CD8-positive, alpha-beta memory T cell (primary cell): Measurements from ENCODE around the gene BICD1. TPM values are rescaled to one million over a fixed set of nuclear protein-coding genes. Genes with fewer than 3 reads are reported as not detected.
"Not testable (repeated sequence)": the region's sequence is repeated elsewhere in the genome, so short reads cannot be mapped to it uniquely, and the experiment has no call there.

ENCODE experiments used
- CTCF ChIA-PET: fragments of 350-600 bp; sonication (Branson Sonifier 250); formaldehyde crosslinking; loops from one replicate; lab custom pipeline; 2021; ENCODE audit warnings: antibody characterized with exemption; lab: Charles Lee
- POLR2A ChIA-PET: fragments of 350-600 bp; sonication (Branson Sonifier 250); formaldehyde crosslinking; loops from one replicate; lab custom pipeline; 2021; ENCODE audit warnings: antibody characterized with exemption; lab: Charles Lee
- DNase-seq, 5 donors: peaks; one replicate each; pipeline versions ENCODE4 v3.0.0 to v3.0.0-alpha.2; 2020 to 2022; ENCODE audit warnings: mixed read lengths in 1 of 5
- H3K27ac ChIP-seq: one replicate; pipeline ENCODE4 v1.7.0; 2013; ENCODE audit warnings: low read depth, mild to moderate bottlenecking, low read length, moderate library complexity
- H3K27me3 ChIP-seq: 2 replicates; pipeline ENCODE4 v1.7.0; 2013; ENCODE audit warnings: low read length, mild to moderate bottlenecking; ENCODE audit not compliant: insufficient read depth, poor library complexity, severe bottlenecking
- H3K36me3 ChIP-seq: 2 replicates; pipeline ENCODE4 v1.7.0; 2013; ENCODE audit warnings: mild to moderate bottlenecking, low read length, moderate library complexity; ENCODE audit not compliant: insufficient read depth
- H3K4me1 ChIP-seq: 2 replicates; pipeline ENCODE4 v1.7.0; 2013; ENCODE audit warnings: mild to moderate bottlenecking, low read length, moderate library complexity; ENCODE audit not compliant: insufficient read depth
- H3K4me3 ChIP-seq: 2 replicates; pipeline ENCODE4 v1.7.0; 2013; ENCODE audit warnings: mild to moderate bottlenecking, low read length
- H3K9me3 ChIP-seq: 2 replicates; pipeline ENCODE4 v1.7.0; 2013; ENCODE audit warnings: mild to moderate bottlenecking, low read length
- H3K27ac Mint-ChIP-seq, 8 donors: one replicate each; pipeline ENCODE4 v1.8.0; 2020 to 2021; ENCODE audit warnings: mixed read lengths in 8 of 8, mild to moderate bottlenecking in 6 of 8, inconsistent platforms in 3 of 8, moderate library complexity in 3 of 8
- H3K27me3 Mint-ChIP-seq, 2 donors: one replicate each; pipeline ENCODE4 v1.8.0; 2020 to 2021; ENCODE audit warnings: mixed read lengths in 2 of 2, mild to moderate bottlenecking in 1 of 2, moderate library complexity in 1 of 2
- H3K36me3 Mint-ChIP-seq, 3 donors: one replicate each; pipeline ENCODE4 v1.8.0; 2020 to 2021; ENCODE audit warnings: mixed read lengths in 3 of 3, inconsistent platforms in 1 of 3, mild to moderate bottlenecking in 1 of 3
- H3K4me1 Mint-ChIP-seq, 3 donors: one replicate each; pipeline ENCODE4 v1.8.0; 2020 to 2021; ENCODE audit warnings: mixed read lengths in 3 of 3, inconsistent platforms in 1 of 3, mild to moderate bottlenecking in 1 of 3
- H3K4me3 Mint-ChIP-seq, 7 donors: one replicate each; pipeline ENCODE4 v1.8.0; 2020 to 2021; ENCODE audit warnings: mixed read lengths in 7 of 7, mild to moderate bottlenecking in 6 of 7, moderate library complexity in 4 of 7, inconsistent platforms in 2 of 7
- H3K9me3 Mint-ChIP-seq, 5 donors: one replicate each; pipeline ENCODE4 v1.8.0; 2020 to 2022; ENCODE audit warnings: mixed read lengths in 5 of 5, mild to moderate bottlenecking in 3 of 5, moderate library complexity in 2 of 5, inconsistent platforms in 1 of 5
- polyA plus RNA-seq: library from polyadenylated mRNA; unstranded; fragments of 300-500 nt; fragmentation: Illumina TruSeq; gene quantifications from one replicate; pipeline ENCODE4 v1.2.3, GENCODE V29; 2021
- total RNA-seq, 2 experiments: library from RNA; stranded (reverse); gene quantifications; one replicate each; pipeline ENCODE4 v1.2.3, GENCODE V29; 2021

The BICD1 gene
- total and polyA plus RNA-seq, 3 experiments from 2014 or later = 8.7 to 20.5 (median 18.0) TPM

DNA sequence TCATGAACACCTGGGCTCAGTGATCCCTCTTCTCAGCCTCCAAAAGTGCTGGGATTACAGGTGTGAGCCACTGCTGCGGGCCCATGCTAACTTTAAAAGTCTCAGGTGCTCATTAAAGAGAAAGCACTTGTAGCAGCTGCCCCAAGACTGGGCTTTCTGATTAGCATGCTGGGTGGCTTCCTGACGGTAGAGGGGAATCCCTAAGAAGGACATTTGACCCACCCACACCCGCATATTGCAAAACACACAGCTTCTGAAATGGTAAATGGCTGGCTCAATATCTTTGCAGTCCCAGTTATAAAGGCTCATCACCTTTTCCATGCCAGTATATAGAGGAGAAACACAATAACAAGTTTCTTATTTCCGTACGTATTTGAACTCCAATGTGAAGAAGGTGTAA lies 19.3 kb upstream of the BICD1 start:
- POLR2A ChIA-PET = no interaction called here
- CTCF ChIA-PET = no interaction called here

DNA sequence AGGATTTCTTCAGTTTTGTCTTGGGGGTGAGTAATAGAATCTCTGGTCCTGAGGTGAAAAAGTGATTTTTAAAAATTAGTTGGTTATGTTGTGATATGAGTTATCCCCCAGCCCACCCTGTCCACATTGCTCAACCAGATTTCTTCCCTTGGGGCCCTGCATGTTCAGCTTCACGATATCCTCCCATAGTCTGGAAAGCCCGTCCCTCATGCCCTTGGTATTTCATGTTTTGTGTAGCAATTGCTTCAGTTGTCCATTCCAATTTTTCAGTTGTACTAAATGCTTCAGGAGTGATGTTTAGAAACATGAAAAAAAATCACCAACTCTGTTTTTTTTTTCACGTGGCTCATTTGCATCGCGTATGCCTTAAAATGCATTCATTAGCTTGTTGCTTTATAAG lies 17.5 kb upstream of the BICD1 start:
- H3K4me3 Mint-ChIP-seq = no peak overlapping the region
- no peaks in the 10 kb centered on the region for H3K36me3 Mint-ChIP-seq
- Histone ChIP-seq H3K4me3 (no peak overlapping the region), H3K9me3 (no peaks in the 10 kb centered on the region), H3K27ac (no peak overlapping the region), H3K27me3 (no peaks in the 10 kb centered on the region), H3K4me1 (no peaks in the 10 kb centered on the region), H3K36me3 (no peaks in the 10 kb centered on the region)
- no peak for DNase-seq
- H3K27ac Mint-ChIP-seq = no peak overlapping the region
- ChIA-PET CTCF (interaction anchor here (0.8 kb wide), 1 partner anchor 28 kb away, joined by 3 read pairs; no protein-coding TSS in a partner anchor), POLR2A (no interaction called here)
- peaks cover 0 to 3% of the 10 kb centered on the region in 2 donors for H3K27me3 Mint-ChIP-seq
- H3K9me3 Mint-ChIP-seq = no peaks in the 10 kb centered on the region
- no peaks in the 10 kb centered on the region for H3K4me1 Mint-ChIP-seq

More for the DNA sequence above, 19.3 kb upstream of the BICD1 start:
- Histone ChIP-seq H3K9me3 (no peaks in the 10 kb centered on the region), H3K36me3 (no peaks in the 10 kb centered on the region), H3K27ac (no peak overlapping the region), H3K4me3 (no peak overlapping the region), H3K27me3 (no peaks in the 10 kb centered on the region), H3K4me1 (no peaks in the 10 kb centered on the region)
- Mint-ChIP-seq H3K36me3 (no peaks in the 10 kb centered on the region), H3K9me3 (no peaks in the 10 kb centered on the region), H3K27me3 (no peaks in the 10 kb centered on the region), H3K27ac (no peak overlapping the region), H3K4me3 (no peak overlapping the region), H3K4me1 (no peaks in the 10 kb centered on the region)
- no peak for DNase-seq

DNA sequence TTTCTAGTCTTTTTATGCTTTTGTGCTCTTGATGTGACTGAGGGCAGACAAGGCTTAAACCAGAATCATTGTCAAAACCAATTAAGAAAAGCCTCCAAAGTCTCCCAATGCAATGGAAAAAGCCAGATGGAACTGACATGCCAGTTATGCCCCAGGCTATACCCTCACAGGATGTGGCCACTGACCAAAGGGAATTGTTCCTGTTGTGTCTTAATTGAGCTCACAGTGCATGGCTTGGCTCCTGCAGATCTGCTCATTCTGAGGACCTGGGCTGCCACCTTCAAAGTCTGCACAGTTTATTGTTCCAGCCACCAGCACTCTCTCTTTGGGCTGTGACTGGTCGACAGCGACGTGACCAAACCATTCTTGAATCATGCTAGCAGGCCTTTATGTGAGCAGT lies 17.1 kb upstream of the BICD1 start:
- H3K27me3 Mint-ChIP-seq = peaks cover 0 to 3% of the 10 kb centered on the region in 2 donors
- Histone ChIP-seq H3K4me1 (no peaks in the 10 kb centered on the region), H3K9me3 (no peaks in the 10 kb centered on the region), H3K36me3 (no peaks in the 10 kb centered on the region), H3K4me3 (no peak overlapping the region), H3K27ac (no peak overlapping the region), H3K27me3 (no peaks in the 10 kb centered on the region)
- H3K4me1 Mint-ChIP-seq = no peaks in the 10 kb centered on the region
- POLR2A ChIA-PET = no interaction called here
- H3K27ac Mint-ChIP-seq = peak overlapping the region in 1 of 8 donors; percentile 54
- CTCF ChIA-PET = interaction anchor here (0.8 kb wide), 1 partner anchor 29 kb away, joined by 3 read pairs; no protein-coding TSS in a partner anchor
- H3K36me3 Mint-ChIP-seq = no peaks in the 10 kb centered on the region
- no peak overlapping the region for H3K4me3 Mint-ChIP-seq
- no peaks in the 10 kb centered on the region for H3K9me3 Mint-ChIP-seq
- DNase-seq = no peak

GRCh38 chr12:32091696-32092095 lies 15.0 kb upstream of the BICD1 start:
- H3K36me3 ChIP-seq = no peaks in the 10 kb centered on the region
- no peaks in the 10 kb centered on the region for H3K36me3 Mint-ChIP-seq
- ChIA-PET POLR2A (no interaction called here), CTCF (no interaction called here)
- no peaks in the 10 kb centered on the region for H3K4me1 Mint-ChIP-seq
- no peaks in the 10 kb centered on the region for H3K9me3 Mint-ChIP-seq
- H3K4me3 ChIP-seq = no peak overlapping the region
- no peak overlapping the region for H3K27ac Mint-ChIP-seq
- no peaks in the 10 kb centered on the region for H3K9me3 ChIP-seq
- H3K27me3 Mint-ChIP-seq = peaks cover 0 to 3% of the 10 kb centered on the region in 2 donors
- no peak overlapping the region for H3K4me3 Mint-ChIP-seq
- no peaks in the 10 kb centered on the region for H3K27me3 ChIP-seq
- DNase-seq = no peak
- no peaks in the 10 kb centered on the region for H3K4me1 ChIP-seq
- no peak overlapping the region for H3K27ac ChIP-seq

- no peak for DNase-seq
- no peaks in the 10 kb centered on the region for H3K36me3 ChIP-seq
- H3K4me3 ChIP-seq = no peak overlapping the region
- CTCF ChIA-PET = no interaction called here
- H3K9me3 Mint-ChIP-seq = no peaks in the 10 kb centered on the region
- POLR2A ChIA-PET = no interaction called here
- H3K9me3 ChIP-seq = no peaks in the 10 kb centered on the region
- H3K4me3 Mint-ChIP-seq = no peak overlapping the region
- no peaks in the 10 kb centered on the region for H3K27me3 ChIP-seq
- peaks cover 0 to 4% of the 10 kb centered on the region in 2 donors for H3K27me3 Mint-ChIP-seq
- H3K4me1 Mint-ChIP-seq = no peaks in the 10 kb centered on the region
- H3K4me1 ChIP-seq = no peaks in the 10 kb centered on the region
- no peak overlapping the region for H3K27ac Mint-ChIP-seq
- H3K36me3 Mint-ChIP-seq = no peaks in the 10 kb centered on the region
- no peak overlapping the region for H3K27ac ChIP-seq
Measured at GRCh38 chr12:32098112-32098511, 8.5 kb upstream of the BICD1 start.

GRCh38 chr12:32099275-32099674 lies 7.4 kb upstream of the BICD1 start:
- H3K4me3 Mint-ChIP-seq, POLR2A ChIA-PET: not testable (repeated sequence)
- CTCF ChIA-PET = interaction anchor here (0.7 kb wide), 1 partner anchor 1926 kb away, joined by 3 read pairs; no protein-coding TSS in a partner anchor

DNA sequence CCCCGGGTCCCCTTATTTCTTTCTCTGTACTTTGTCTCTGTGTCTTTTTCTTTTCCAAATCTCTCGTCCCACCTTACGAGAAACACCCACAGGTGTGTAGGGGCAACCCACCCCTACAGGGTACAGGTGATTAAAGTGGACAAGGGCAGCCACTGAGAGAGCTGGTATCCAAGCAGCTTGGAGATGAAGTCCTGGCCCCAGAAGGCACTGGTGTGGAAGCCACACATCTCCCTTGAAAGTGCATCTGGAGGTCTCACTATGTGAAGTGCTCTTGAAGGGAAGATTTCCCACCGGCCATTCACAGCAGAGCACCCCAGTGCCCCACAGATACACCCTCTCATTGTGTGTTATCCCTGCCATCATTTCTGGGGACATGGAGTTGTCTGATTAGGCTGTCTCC lies 6.3 kb upstream of the BICD1 start:
- no peak overlapping the region for H3K4me3 Mint-ChIP-seq
- no peaks in the 10 kb centered on the region for H3K4me1 Mint-ChIP-seq
- H3K9me3 ChIP-seq = no peaks in the 10 kb centered on the region
- CTCF ChIA-PET = no interaction called here
- H3K9me3 Mint-ChIP-seq = no peaks in the 10 kb centered on the region
- H3K27me3 ChIP-seq = no peaks in the 10 kb centered on the region
- POLR2A ChIA-PET = no interaction called here
- H3K27me3 Mint-ChIP-seq = peaks cover 0 to 3% of the 10 kb centered on the region in 2 donors
- H3K36me3 ChIP-seq = no peaks in the 10 kb centered on the region
- H3K4me1 ChIP-seq = no peaks in the 10 kb centered on the region
- no peak overlapping the region for H3K4me3 ChIP-seq
- no peak overlapping the region for H3K27ac Mint-ChIP-seq
- no peak for DNase-seq
- H3K27ac ChIP-seq = no peak overlapping the region
- H3K36me3 Mint-ChIP-seq = no peaks in the 10 kb centered on the region

More at GRCh38 chr12:32099275-32099674, 7.4 kb upstream of the BICD1 start:
- H3K9me3 ChIP-seq, DNase-seq, H3K27ac ChIP-seq, H3K4me1 ChIP-seq, H3K27me3 ChIP-seq, H3K27ac Mint-ChIP-seq, H3K36me3 Mint-ChIP-seq, H3K27me3 Mint-ChIP-seq, H3K9me3 Mint-ChIP-seq, H3K36me3 ChIP-seq, H3K4me1 Mint-ChIP-seq, H3K4me3 ChIP-seq: not testable (repeated sequence)

DNA sequence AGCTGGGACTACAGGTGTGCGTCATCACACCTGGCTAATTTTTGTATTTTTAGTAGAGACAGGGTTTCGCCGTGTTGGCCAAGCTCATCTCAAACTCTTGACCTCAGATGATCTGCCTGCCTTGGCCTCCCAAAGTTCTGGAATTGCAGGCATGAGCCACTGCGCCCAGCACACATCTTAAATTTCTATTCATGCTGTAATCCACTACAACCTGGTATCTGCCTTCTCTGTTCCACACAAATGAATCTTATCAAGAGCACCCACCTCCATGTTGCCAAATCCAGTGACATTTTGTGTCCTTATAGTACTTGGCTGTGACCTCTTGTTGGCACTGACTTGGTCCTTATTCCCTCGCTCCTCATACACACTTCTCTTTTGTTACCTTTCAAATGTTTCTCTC lies 5.8 kb upstream of the BICD1 start:
- Mint-ChIP-seq H3K4me3 (no peak overlapping the region), H3K9me3 (no peaks in the 10 kb centered on the region), H3K36me3 (peaks cover 0 to under 1% (median 0%) of the 10 kb centered on the region in 3 donors), H3K27me3 (peaks cover 0 to 3% of the 10 kb centered on the region in 2 donors), H3K4me1 (peaks cover 1 to 4% (median 1%) of the 10 kb centered on the region in 3 donors), H3K27ac (no peak overlapping the region)
- POLR2A ChIA-PET = no interaction called here
- no peak for DNase-seq
- CTCF ChIA-PET = no interaction called here
- Histone ChIP-seq H3K4me3 (no peak overlapping the region), H3K27ac (no peak overlapping the region), H3K9me3 (no peaks in the 10 kb centered on the region), H3K27me3 (no peaks in the 10 kb centered on the region), H3K36me3 (no peaks in the 10 kb centered on the region), H3K4me1 (no peaks in the 10 kb centered on the region)
